GM10248 (cell line): ENCODE measurements around the gene MYCN.
"Not testable (repeated sequence)": the region's sequence is repeated elsewhere in the genome, so short reads cannot be mapped to it uniquely, and the experiment has no call there.

Experiments used
- CTCF ChIA-PET: fragments of 300-600 bp; sonication (Branson Sonifier 250); formaldehyde crosslinking; extraction: SDS; loops from one replicate; lab custom pipeline; 2021; ENCODE audit warnings: antibody characterized with exemption; lab: Yijun Ruan, JAX
- POLR2A ChIA-PET: fragments of 350-650 bp; sonication (Branson Sonifier 250); formaldehyde crosslinking; extraction: SDS; loops from one replicate; lab custom pipeline; 2020; ENCODE audit warnings: antibody characterized with exemption; lab: Yijun Ruan, JAX
- DNase-seq: peaks from one replicate; pipeline ENCODE4 v3.0.0; 2012; ENCODE audit errors: extremely low spot score
- TF ChIP-seq, protein P1 (sequence below): IDR thresholded peaks from 2 replicates; pipeline ENCODE4 v1.5.1; 2012; ENCODE audit warnings: mild to moderate bottlenecking, low read depth; ENCODE audit errors: extremely low read depth, missing control alignments, control extremely low read depth

Gene MYCN

GRCh38 chr2:15949126-15949525 is 8.8 kb downstream of the MYCN start:
- DNase-seq = no peak
- ChIA-PET CTCF (interaction anchor here (1.4 kb wide), 1 partner anchor 9 kb away, joined by 3 read pairs; no protein-coding TSS in a partner anchor), POLR2A (no interaction called here)
- TF ChIP-seq, protein P1, sequence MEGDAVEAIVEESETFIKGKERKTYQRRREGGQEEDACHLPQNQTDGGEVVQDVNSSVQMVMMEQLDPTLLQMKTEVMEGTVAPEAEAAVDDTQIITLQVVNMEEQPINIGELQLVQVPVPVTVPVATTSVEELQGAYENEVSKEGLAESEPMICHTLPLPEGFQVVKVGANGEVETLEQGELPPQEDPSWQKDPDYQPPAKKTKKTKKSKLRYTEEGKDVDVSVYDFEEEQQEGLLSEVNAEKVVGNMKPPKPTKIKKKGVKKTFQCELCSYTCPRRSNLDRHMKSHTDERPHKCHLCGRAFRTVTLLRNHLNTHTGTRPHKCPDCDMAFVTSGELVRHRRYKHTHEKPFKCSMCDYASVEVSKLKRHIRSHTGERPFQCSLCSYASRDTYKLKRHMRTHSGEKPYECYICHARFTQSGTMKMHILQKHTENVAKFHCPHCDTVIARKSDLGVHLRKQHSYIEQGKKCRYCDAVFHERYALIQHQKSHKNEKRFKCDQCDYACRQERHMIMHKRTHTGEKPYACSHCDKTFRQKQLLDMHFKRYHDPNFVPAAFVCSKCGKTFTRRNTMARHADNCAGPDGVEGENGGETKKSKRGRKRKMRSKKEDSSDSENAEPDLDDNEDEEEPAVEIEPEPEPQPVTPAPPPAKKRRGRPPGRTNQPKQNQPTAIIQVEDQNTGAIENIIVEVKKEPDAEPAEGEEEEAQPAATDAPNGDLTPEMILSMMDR = no peak

DNA sequence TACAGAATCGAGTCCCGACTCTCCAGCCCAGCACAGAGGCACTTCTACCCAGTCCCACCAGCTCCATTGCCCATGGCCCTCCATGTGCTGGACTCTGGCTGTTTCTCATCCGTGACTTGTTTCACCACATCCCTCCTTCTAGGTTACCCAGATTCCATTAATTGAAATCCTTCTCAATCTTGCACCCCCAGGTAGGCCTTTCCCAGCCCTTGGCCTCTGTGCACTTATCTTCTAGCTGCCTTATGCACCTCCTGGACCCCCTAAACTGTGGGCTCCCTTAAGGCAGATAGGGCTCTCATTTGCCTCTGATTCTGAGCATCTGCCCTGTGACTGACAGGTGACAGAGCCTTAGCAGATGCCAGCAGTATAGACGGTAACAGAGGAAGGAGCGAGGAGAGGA is 9.2 kb downstream of the MYCN start:
- ChIA-PET POLR2A (no interaction called here), CTCF (interaction anchor here (1.4 kb wide), 1 partner anchor 9 kb away, joined by 3 read pairs; no protein-coding TSS in a partner anchor)
- no peak for DNase-seq
- TF ChIP-seq, protein P1 = no peak

GRCh38 chr2:15950088-15950952 is 10.0 kb downstream of the MYCN start:
- CTCF ChIA-PET = no interaction called here
- DNase-seq = no peak
- POLR2A ChIA-PET = no interaction called here
- TF ChIP-seq, protein P1 = no peak

DNA sequence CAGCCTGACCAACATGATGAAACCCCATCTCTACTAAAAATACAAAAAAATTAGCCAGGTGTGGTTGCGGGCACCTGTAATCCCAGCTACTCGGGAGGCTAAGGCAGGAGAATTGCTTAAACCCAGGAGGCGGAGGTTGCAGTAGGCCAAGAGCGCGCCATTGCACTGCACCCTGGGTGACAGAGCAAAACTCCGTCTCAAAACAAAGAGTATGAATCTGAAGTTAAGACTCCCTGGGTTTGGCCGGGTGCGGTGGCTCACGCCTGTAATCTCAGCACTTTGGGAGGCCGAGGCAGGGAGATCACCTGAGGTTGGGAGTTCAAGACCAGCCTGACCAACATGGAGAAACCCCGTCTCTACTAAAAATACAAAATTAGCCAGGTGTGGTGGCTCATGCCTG is 11.6 kb downstream of the MYCN start:
- CTCF ChIA-PET, DNase-seq, POLR2A ChIA-PET: not testable (repeated sequence)

DNA sequence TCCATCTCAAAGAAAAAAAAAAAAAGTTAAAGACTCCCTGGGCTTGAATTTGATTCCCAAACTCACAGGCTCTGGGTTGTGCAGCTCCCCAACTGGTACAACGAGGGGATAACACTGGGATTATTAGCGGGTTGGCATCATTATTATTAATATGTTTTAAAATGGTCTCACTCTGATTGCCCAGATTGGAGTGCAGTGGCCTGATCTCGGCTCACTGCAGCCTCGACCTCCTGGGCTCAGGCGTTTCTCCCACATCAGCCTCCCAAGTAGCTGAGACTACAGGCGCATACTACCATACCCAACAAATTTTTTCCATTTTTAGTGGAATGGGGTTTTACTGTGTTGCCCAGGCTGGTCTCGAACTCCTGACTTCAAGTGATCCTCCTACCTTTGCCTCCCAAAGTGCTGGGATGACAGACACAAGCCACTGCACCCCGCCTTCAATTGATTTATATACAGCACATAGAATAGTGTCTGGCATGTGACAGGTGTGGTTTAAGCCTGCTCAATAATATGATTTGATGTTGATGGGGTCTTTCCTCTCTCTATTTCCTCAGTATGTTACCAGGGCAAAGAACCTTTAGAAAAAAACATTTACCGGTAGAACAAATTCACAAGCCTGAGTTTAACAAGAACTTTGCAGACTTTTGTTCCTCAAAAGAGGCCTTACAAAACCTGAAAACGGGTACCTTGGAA is 12.2 kb downstream of the MYCN start:
- POLR2A ChIA-PET = no interaction called here
- TF ChIP-seq, protein P1 = no peak
- CTCF ChIA-PET = no interaction called here
- no peak for DNase-seq

- ChIA-PET CTCF (no interaction called here), POLR2A (no interaction called here)
- TF ChIP-seq, protein P1 = no peak
- no peak for DNase-seq
Measured at GRCh38 chr2:15953147-15953630, 12.8 kb downstream of the MYCN start.
